Testis (tissue), 2 donors: Measurements from ENCODE around the gene COL11A1.

Experiments used
- POLR2A ChIP-seq: fragments of 450-650 bp; IDR thresholded peaks from one replicate; pipeline ENCODE4 v1.6.1; 2017; ENCODE audit warnings: antibody characterized with exemption, mild to moderate bottlenecking, moderate library complexity
- TF ChIP-seq, protein P1 (sequence below), 3 experiments: fragments of 450-650 bp in 2 of 3; fragments of 200-600 bp in 1 of 3; sonication (generic) in 1 of 3; IDR thresholded peaks; one replicate each; pipeline ENCODE4 v1.5.1; 2016 to 2019; ENCODE audit warnings: antibody characterized with exemption in 3 of 3, mild to moderate bottlenecking in 2 of 3, moderate library complexity in 1 of 3

DNA sequence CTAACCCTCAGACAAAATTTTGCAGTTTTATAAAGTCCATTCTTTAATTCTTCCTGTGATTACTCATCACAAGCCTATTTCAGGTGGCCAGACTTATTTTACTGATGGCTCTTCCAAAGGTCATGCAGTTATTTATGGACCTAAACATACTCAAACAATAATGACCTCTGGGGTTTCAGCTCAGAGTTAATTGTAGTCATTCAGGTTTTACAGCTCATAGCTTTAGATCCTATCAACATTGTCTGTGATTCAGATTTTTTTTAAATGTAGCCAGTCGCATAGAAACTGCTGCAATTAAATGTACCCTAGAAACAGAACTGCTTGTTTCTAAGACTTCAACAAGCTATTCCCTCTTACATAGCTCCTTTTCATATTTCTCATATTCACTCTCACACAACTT lies 270.8 kb downstream of the COL11A1 start:
- TF ChIP-seq, protein P1, sequence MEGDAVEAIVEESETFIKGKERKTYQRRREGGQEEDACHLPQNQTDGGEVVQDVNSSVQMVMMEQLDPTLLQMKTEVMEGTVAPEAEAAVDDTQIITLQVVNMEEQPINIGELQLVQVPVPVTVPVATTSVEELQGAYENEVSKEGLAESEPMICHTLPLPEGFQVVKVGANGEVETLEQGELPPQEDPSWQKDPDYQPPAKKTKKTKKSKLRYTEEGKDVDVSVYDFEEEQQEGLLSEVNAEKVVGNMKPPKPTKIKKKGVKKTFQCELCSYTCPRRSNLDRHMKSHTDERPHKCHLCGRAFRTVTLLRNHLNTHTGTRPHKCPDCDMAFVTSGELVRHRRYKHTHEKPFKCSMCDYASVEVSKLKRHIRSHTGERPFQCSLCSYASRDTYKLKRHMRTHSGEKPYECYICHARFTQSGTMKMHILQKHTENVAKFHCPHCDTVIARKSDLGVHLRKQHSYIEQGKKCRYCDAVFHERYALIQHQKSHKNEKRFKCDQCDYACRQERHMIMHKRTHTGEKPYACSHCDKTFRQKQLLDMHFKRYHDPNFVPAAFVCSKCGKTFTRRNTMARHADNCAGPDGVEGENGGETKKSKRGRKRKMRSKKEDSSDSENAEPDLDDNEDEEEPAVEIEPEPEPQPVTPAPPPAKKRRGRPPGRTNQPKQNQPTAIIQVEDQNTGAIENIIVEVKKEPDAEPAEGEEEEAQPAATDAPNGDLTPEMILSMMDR (IDR thresholded peaks at IDR 0.05): no peak
- TF ChIP-seq POLR2A: no peak
